Stomach (tissue), 9 donors: ENCODE measurements around the gene NCOA6. TPM values are rescaled to one million over a fixed set of nuclear protein-coding genes. Genes with fewer than 3 reads are reported as not detected.
A peak's percentile ranks its signal among the peaks of the same experiment; 100 is the strongest.

Experiments
- DNase-seq, 2 donors: peaks; one replicate each; pipeline versions ENCODE4 v3.0.0 to v3.0.0-alpha.2; 2013 to 2019
- H3K27ac ChIP-seq, 5 donors: fragments of 200-600 bp in 4 of 5; sonication (generic) in 4 of 5; one replicate each; pipeline ENCODE4 v1.5.1; 2013 to 2019; ENCODE audit warnings: mild to moderate bottlenecking in 1 of 5, moderate library complexity in 1 of 5
- H3K27me3 ChIP-seq, 3 donors: fragments of 200-600 bp; sonication (generic); one replicate each; pipeline ENCODE4 v1.5.1; 2017 to 2019; ENCODE audit warnings: mixed run types in 1 of 3
- H3K36me3 ChIP-seq, 4 donors: fragments of 200-600 bp; sonication (generic); 1 replicate in 3 of 4; 2 replicates in 1 of 4; pipeline ENCODE4 v1.5.1; 2016 to 2019
- H3K4me1 ChIP-seq, 4 donors: fragments of 200-600 bp; sonication (generic); one replicate each; pipeline ENCODE4 v1.5.1; 2016 to 2019
- H3K4me3 ChIP-seq, 4 donors: fragments of 200-600 bp; sonication (generic) in 3 of 4; one replicate each; pipeline ENCODE4 v1.5.1; 2016 to 2019; ENCODE audit warnings: mild to moderate bottlenecking in 1 of 4
- H3K9me3 ChIP-seq, 4 donors: fragments of 200-600 bp; sonication (generic); one replicate each; pipeline ENCODE4 v1.5.1; 2016 to 2019
- CTCF ChIP-seq, 7 experiments: fragments of 450-650 bp in 4 of 7; fragments of 200-600 bp in 3 of 7; sonication (generic) in 3 of 7; IDR thresholded peaks; one replicate each; pipeline ENCODE4 v1.5.1; 2016 to 2019; ENCODE audit warnings: antibody characterized with exemption in 7 of 7, control low read depth in 2 of 7, mild to moderate bottlenecking in 1 of 7
- EP300 ChIP-seq: sonication (generic); formaldehyde crosslinking; IDR thresholded peaks from one replicate; pipeline ENCODE4 v1.6.1; 2017; ENCODE audit warnings: antibody characterized with exemption
- POLR2A ChIP-seq, 4 donors: fragments of 450-650 bp; IDR thresholded peaks; one replicate each; pipeline ENCODE4 v1.6.1; 2016; ENCODE audit warnings: antibody characterized with exemption in 4 of 4, control low read depth in 2 of 4, mild to moderate bottlenecking in 1 of 4, moderate library complexity in 1 of 4
- POLR2AphosphoS5 ChIP-seq, 3 donors: sonication (generic); formaldehyde crosslinking; IDR thresholded peaks; one replicate each; pipeline ENCODE4 v1.6.1; 2016; ENCODE audit warnings: antibody characterized with exemption in 3 of 3
- WGBS, 5 donors: extraction: QIAGEN DNeasy Blood & Tissue Kit in 3 of 5; methylation state at CpG; one replicate each; pipeline versions ENCODE4 v1.1.5 to v1.1.7; 2013 to 2018; 5-methylcytosine and 5-hydroxymethylcytosine counted together
- intact Hi-C: fragments of 100-400 bp; cut with DNase I; formaldehyde crosslinking; loops from one replicate; pipeline ENCODE4 v1.15.1; 2023; ENCODE audit warnings: low total_unique reads
- polyA plus RNA-seq, 3 donors: library from polyadenylated mRNA; stranded (reverse); fragments of 200-250 nt; gene quantifications; one replicate each; pipeline ENCODE4 v1.2.3, GENCODE V29; 2013
- total RNA-seq, 5 donors: library from RNA; depleted of rRNA; stranded (reverse); fragments of >200 nt; gene quantifications; one replicate each; pipeline versions ENCODE4 v1.1.0 to v1.2.3, GENCODE V29; 2014 to 2016
- donor health status: healthy with polysubstance abuse.
- donor health status: Bipolar disorder and iron deficiency.
- donor health status: healthy.

NCOA6 gene
- total and polyA plus RNA-seq, 8 donors: 9.7 to 63.8 (median 20.7) TPM

GRCh38 chr20:34871966-34872621 lies 46.6 kb upstream of the NCOA6 start:
- peaks cover 26 to 56% (median 54%) of the 10 kb centered on the region in 4 donors for H3K4me1 ChIP-seq
- H3K9me3 ChIP-seq: no peaks in the 10 kb centered on the region
- H3K27ac ChIP-seq: peak overlapping the region in 4 of 5 donors; percentile 57 to 92 (median 72)
- no peaks in the 10 kb centered on the region for H3K36me3 ChIP-seq
- intact Hi-C loops: loop anchor here (5.0 kb wide), 1 partner anchor 85 kb away; the partner anchor contains the start of genes GSS and MYH7B
- H3K27me3 ChIP-seq: no peaks in the 10 kb centered on the region
- peak overlapping the region; percentile 56 to 82 (median 74) for H3K4me3 ChIP-seq
- TF ChIP-seq CTCF (IDR thresholded peaks at IDR 0.05): no peak
- no peak for TF ChIP-seq POLR2A (IDR thresholded peaks at IDR 0.05)
- no peak for TF ChIP-seq EP300
- no peak for TF ChIP-seq POLR2AphosphoS5 (IDR thresholded peaks at IDR 0.05)
- WGBS, 5 donors: 35 to 46% (median 38%) methylated on average over 10 of the region's 10 CpGs
- no peak for DNase-seq

- Histone ChIP-seq H3K36me3 (no peaks in the 10 kb centered on the region), H3K4me3 (peak overlapping the region; percentile 56 to 82 (median 74)), H3K27me3 (no peaks in the 10 kb centered on the region), H3K4me1 (peaks cover 26 to 53% (median 50%) of the 10 kb centered on the region in 4 donors), H3K9me3 (no peaks in the 10 kb centered on the region), H3K27ac (no peak overlapping the region)
- intact Hi-C loops: loop anchor here (5.0 kb wide), 1 partner anchor 86 kb away; the partner anchor contains the start of genes GSS and MYH7B
- no peak for TF ChIP-seq POLR2A (IDR thresholded peaks at IDR 0.05)
- no peak for TF ChIP-seq CTCF (IDR thresholded peaks at IDR 0.05)
- no peak for TF ChIP-seq EP300
- TF ChIP-seq POLR2AphosphoS5 (IDR thresholded peaks at IDR 0.05): no peak
- 90 to 97% (median 94%) methylated on average over 7 of the region's 7 CpGs for WGBS, 5 donors
- no peak for DNase-seq
Measured at GRCh38 chr20:34871320-34871926, 46.0 kb upstream of the NCOA6 start.

DNA sequence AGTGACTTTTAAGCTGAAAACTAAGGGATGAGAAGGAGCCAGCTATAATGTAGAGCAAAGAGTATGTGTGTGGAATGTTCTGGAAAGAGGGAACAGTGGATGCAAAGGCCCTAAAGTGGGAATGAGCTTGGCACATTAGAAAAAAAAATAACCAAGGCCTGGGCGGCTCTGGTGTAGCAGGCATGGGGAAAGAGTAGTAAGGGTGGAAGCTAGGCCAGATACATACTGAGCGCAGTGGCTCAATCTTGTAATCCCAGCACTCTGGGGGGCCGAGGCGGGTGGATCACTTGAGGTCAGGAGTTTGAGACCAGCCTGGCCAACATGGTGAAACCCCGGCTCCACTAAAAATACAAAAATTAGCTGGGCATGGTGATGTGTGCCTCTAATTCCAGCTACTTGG lies 38.8 kb upstream of the NCOA6 start:
- Histone ChIP-seq H3K36me3 (peaks cover 7 to 42% (median 39%) of the 10 kb centered on the region in 4 donors), H3K27ac (no peak overlapping the region), H3K4me1 (peaks cover 0 to 20% (median 8%) of the 10 kb centered on the region in 4 donors), H3K4me3 (no peak overlapping the region), H3K9me3 (no peaks in the 10 kb centered on the region), H3K27me3 (no peaks in the 10 kb centered on the region)
- DNase-seq: no peak
- 88 to 100% (median 95%) methylated on average over 5 of the region's 5 CpGs for WGBS, 5 donors
- intact Hi-C loops: no loop called here
- no peak for TF ChIP-seq POLR2AphosphoS5 (IDR thresholded peaks at IDR 0.05)
- TF ChIP-seq POLR2A (IDR thresholded peaks at IDR 0.05): no peak
- TF ChIP-seq EP300: no peak
- TF ChIP-seq CTCF (IDR thresholded peaks at IDR 0.05): no peak

GRCh38 chr20:34863421-34863965 lies 38.0 kb upstream of the NCOA6 start:
- H3K4me3 ChIP-seq: no peak overlapping the region
- TF ChIP-seq EP300 (no peak), POLR2A (IDR thresholded peaks at IDR 0.05) (no peak), POLR2AphosphoS5 (IDR thresholded peaks at IDR 0.05) (no peak), CTCF (IDR thresholded peaks at IDR 0.05) (no peak)
- no peaks in the 10 kb centered on the region for H3K9me3 ChIP-seq
- H3K27me3 ChIP-seq: no peaks in the 10 kb centered on the region
- H3K36me3 ChIP-seq: peaks cover 7 to 49% (median 46%) of the 10 kb centered on the region in 4 donors
- DNase-seq: no peak
- H3K4me1 ChIP-seq: peaks cover 0 to 20% (median 8%) of the 10 kb centered on the region in 4 donors
- intact Hi-C loops: no loop called here
- H3K27ac ChIP-seq: no peak overlapping the region
- 76 to 84% (median 82%) methylated on average over 28 to 32 of the region's 32 CpGs for WGBS, 5 donors
